Endodermal cell (in vitro differentiated cells): ENCODE measurements around the gene OTUD7B. TPM values are rescaled to one million over a fixed set of nuclear protein-coding genes. Genes with fewer than 3 reads are reported as not detected.
A peak's percentile ranks its signal among the peaks of the same experiment; 100 is the strongest.

Experiments used
- DNase-seq: peaks from one replicate; pipeline ENCODE4 v3.0.0-alpha.2; 2017
- H3K27ac ChIP-seq: 2 replicates; pipeline ENCODE4 v1.5.1; 2013; ENCODE audit warnings: mild to moderate bottlenecking, low read depth, low read length, moderate library complexity
- H3K27me3 ChIP-seq: 2 replicates; pipeline ENCODE4 v1.6.1; 2013; ENCODE audit warnings: mild to moderate bottlenecking, low read length, moderate library complexity; ENCODE audit not compliant: insufficient read depth, control insufficient read depth, poor library complexity, severe bottlenecking
- H3K36me3 ChIP-seq: 2 replicates; pipeline ENCODE4 v1.7.0; 2013; ENCODE audit warnings: mild to moderate bottlenecking, low read length, moderate library complexity; ENCODE audit not compliant: control insufficient read depth, insufficient read depth
- H3K4me1 ChIP-seq: one replicate; pipeline ENCODE4 v1.7.0; 2013; ENCODE audit warnings: low read length; ENCODE audit not compliant: control insufficient read depth, insufficient read depth
- H3K4me3 ChIP-seq: 2 replicates; pipeline ENCODE4 v1.5.1; 2013; ENCODE audit warnings: mild to moderate bottlenecking, low read length, moderate library complexity
- H3K9ac ChIP-seq: 2 replicates; pipeline ENCODE4 v1.6.1; 2013; ENCODE audit warnings: mild to moderate bottlenecking, low read length, moderate library complexity; ENCODE audit not compliant: poor library complexity, severe bottlenecking; ENCODE audit errors: extremely low read depth
- H3K9me3 ChIP-seq: 2 replicates; pipeline ENCODE4 v1.6.1; 2013; ENCODE audit warnings: mild to moderate bottlenecking, low read length, moderate library complexity; ENCODE audit not compliant: control insufficient read depth
- H3K27ac Mint-ChIP-seq: 2 replicates; pipeline ENCODE4 v1.8.0; 2020; ENCODE audit warnings: mixed read lengths
- H3K27me3 Mint-ChIP-seq: 2 replicates; pipeline ENCODE4 v1.8.0; 2021; ENCODE audit warnings: mild to moderate bottlenecking, mixed read lengths; ENCODE audit not compliant: insufficient read depth
- H3K36me3 Mint-ChIP-seq: 2 replicates; pipeline ENCODE4 v1.8.0; 2020; ENCODE audit warnings: low read depth, mixed read lengths
- H3K4me1 Mint-ChIP-seq: 2 replicates; pipeline ENCODE4 v1.8.0; 2020; ENCODE audit warnings: mixed read lengths
- H3K4me3 Mint-ChIP-seq: 2 replicates; pipeline ENCODE4 v1.8.0; 2020; ENCODE audit warnings: mild to moderate bottlenecking, moderate library complexity, mixed read lengths
- H3K9me3 Mint-ChIP-seq: 2 replicates; pipeline ENCODE4 v1.8.0; 2020; ENCODE audit warnings: mild to moderate bottlenecking, mixed read lengths
- CTCF ChIP-seq: fragments of 200-600 bp; sonication (generic); conservative IDR thresholded peaks from 2 replicates; pipeline ENCODE4 v1.5.0; 2021; ENCODE audit warnings: antibody characterized with exemption, mild to moderate bottlenecking
- WGBS, 2 experiments: methylation state at CpG; one replicate each; pipeline versions ENCODE4 v1.1.5 to v1.1.7; 2013; ENCODE audit warnings: missing lambda C conversion rate in 2 of 2, mixed read lengths in 1 of 2; ENCODE audit not compliant: insufficient coverage in 1 of 2, insufficient read length in 1 of 2; 5-methylcytosine and 5-hydroxymethylcytosine counted together
- total RNA-seq, 2 donors: library from RNA; stranded (reverse); fragmentation: NEBNext Ultra II Directional in 1 of 2; extraction: Animal tissue kit (Norgen Biotek cat#: 25700) in 1 of 2; gene quantifications; 2 replicates in 1 of 2; 3 replicates in 1 of 2; pipeline ENCODE4 v1.2.1, GENCODE V29; 2021

The OTUD7B gene
- total RNA-seq, 2 donors from 2014 or later, result 26.6 to 31.1 TPM

- Histone ChIP-seq H3K4me3 (peak overlapping the region; percentile 89), H3K9me3 (no peaks in the 10 kb centered on the region), H3K9ac (peak overlapping the region; percentile 84), H3K27ac (peak overlapping the region; percentile 98), H3K36me3 (no peaks in the 10 kb centered on the region), H3K4me1 (no peaks in the 10 kb centered on the region), H3K27me3 (no peaks in the 10 kb centered on the region)
- DNase-seq, result peak; percentile 96
- H3K4me1 Mint-ChIP-seq, result no peaks in the 10 kb centered on the region
- WGBS, 2 experiments, result 1 to 2% methylated on average over 26 to 28 of the region's 28 CpGs
- no peaks in the 10 kb centered on the region for H3K36me3 Mint-ChIP-seq
- no peaks in the 10 kb centered on the region for H3K9me3 Mint-ChIP-seq
- H3K27ac Mint-ChIP-seq, result no peak overlapping the region
- peak; percentile 74 for TF ChIP-seq CTCF
- no peak overlapping the region for H3K4me3 Mint-ChIP-seq
- no peaks in the 10 kb centered on the region for H3K27me3 Mint-ChIP-seq
These were observed 122.1 kb downstream of the OTUD7B start for GRCh38 chr1:149888247-149888998.

Other genes with a start within 250 kb of the OTUD7B start
- not detected for gene FCGR1A, start 228.0 kb downstream of the OTUD7B start, total RNA-seq
- 10 to 100 TPM; 10.2 to 14.7 TPM for gene BOLA1, start 111.2 kb downstream of the OTUD7B start, total RNA-seq
- 10 to 100 TPM; 25.6 to 26.2 TPM for gene SV2A, start 92.9 kb downstream of the OTUD7B start, total RNA-seq
- gene SF3B4, start 82.9 kb downstream of the OTUD7B start, total RNA-seq, result 10 to 100 TPM; 85.8 to 93.8 TPM
- gene MTMR11, start 73.8 kb downstream of the OTUD7B start, total RNA-seq, result 1 to 10 TPM; 4.7 to 6.6 TPM
- gene VPS45, start 57.0 kb upstream of the OTUD7B start, total RNA-seq, result 10 to 100 TPM; 32.6 to 35.0 TPM
- gene PLEKHO1, start 139.2 kb upstream of the OTUD7B start, total RNA-seq, result 10 to 100 TPM; 42.9 to 46.0 TPM
- 10 to 100 TPM; 59.2 to 78.1 TPM for gene ANP32E, start 225.4 kb upstream of the OTUD7B start, total RNA-seq
- 10 to 100 TPM; 53.3 to 54.0 TPM for gene CA14, start 247.0 kb upstream of the OTUD7B start, total RNA-seq